NB4 (cell line): Measurements from ENCODE around the gene PDCL3.

Experiments
- MYC ChIP-seq: IDR thresholded peaks from 2 replicates; pipeline ENCODE4 v1.6.1; 2011; ENCODE audit warnings: low read depth, low read length
- POLR2A ChIP-seq: IDR thresholded peaks from 2 replicates; pipeline ENCODE4 v1.6.1; 2011; ENCODE audit warnings: mild to moderate bottlenecking; ENCODE audit not compliant: insufficient read length; ENCODE audit errors: extremely low read depth
- TF ChIP-seq, protein P1 (sequence below): IDR thresholded peaks from one replicate; pipeline ENCODE4 v1.5.1; 2012; ENCODE audit warnings: low read depth, low read length
- TF ChIP-seq, protein P2 (sequence below): IDR thresholded peaks from 2 replicates; pipeline ENCODE4 v1.6.1; 2011; ENCODE audit warnings: low read depth, low read length

DNA sequence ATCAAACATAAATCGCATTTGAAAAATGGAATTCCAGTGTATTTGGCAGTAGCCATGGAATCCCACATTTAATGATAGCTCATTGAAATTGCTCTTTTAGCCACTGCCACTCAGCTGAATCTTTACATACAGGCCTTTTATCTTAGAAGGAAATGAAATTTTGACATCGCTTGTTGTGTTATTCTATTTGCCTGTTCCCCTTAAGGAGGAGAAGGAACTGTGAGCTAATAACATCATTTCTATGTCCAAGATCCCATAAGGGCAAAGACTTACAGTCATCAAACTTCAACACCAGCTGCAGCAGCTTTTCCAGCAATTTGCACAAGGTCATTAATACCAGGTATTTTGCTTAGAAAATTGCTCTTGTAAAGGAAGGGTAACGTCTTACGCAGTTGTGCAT, 6.0 kb upstream of the PDCL3 start:
- TF ChIP-seq, protein P1, sequence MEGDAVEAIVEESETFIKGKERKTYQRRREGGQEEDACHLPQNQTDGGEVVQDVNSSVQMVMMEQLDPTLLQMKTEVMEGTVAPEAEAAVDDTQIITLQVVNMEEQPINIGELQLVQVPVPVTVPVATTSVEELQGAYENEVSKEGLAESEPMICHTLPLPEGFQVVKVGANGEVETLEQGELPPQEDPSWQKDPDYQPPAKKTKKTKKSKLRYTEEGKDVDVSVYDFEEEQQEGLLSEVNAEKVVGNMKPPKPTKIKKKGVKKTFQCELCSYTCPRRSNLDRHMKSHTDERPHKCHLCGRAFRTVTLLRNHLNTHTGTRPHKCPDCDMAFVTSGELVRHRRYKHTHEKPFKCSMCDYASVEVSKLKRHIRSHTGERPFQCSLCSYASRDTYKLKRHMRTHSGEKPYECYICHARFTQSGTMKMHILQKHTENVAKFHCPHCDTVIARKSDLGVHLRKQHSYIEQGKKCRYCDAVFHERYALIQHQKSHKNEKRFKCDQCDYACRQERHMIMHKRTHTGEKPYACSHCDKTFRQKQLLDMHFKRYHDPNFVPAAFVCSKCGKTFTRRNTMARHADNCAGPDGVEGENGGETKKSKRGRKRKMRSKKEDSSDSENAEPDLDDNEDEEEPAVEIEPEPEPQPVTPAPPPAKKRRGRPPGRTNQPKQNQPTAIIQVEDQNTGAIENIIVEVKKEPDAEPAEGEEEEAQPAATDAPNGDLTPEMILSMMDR, result no peak
- TF ChIP-seq POLR2A, result no peak
- TF ChIP-seq, protein P2, sequence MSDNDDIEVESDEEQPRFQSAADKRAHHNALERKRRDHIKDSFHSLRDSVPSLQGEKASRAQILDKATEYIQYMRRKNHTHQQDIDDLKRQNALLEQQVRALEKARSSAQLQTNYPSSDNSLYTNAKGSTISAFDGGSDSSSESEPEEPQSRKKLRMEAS, result no peak
- no peak for TF ChIP-seq MYC
